Naive thymus-derived CD4-positive, alpha-beta T cell (primary cell): ENCODE results near the gene GNAL. TPM values are rescaled to one million over a fixed set of nuclear protein-coding genes. Genes with fewer than 3 reads are reported as not detected.

Source experiments
- ATAC-seq: fragments of 150-1000 bp; cut with Tn5 transposase; 2 replicates; pipeline ENCODE4 v1.10.0; 2021; ENCODE audit warnings: mild to moderate bottlenecking, moderate library complexity
- CTCF ChIA-PET: fragments of 350-600 bp; sonication (Branson Sonifier 250); formaldehyde crosslinking; loops from one replicate; lab custom pipeline; 2021; ENCODE audit warnings: antibody characterized with exemption; lab: Charles Lee
- POLR2A ChIA-PET: fragments of 350-600 bp; sonication (Branson Sonifier 250); formaldehyde crosslinking; loops from one replicate; lab custom pipeline; 2021; ENCODE audit warnings: antibody characterized with exemption, inconsistent platforms; lab: Charles Lee
- DNase-seq, 9 donors: peaks; one replicate each; pipeline versions ENCODE4 v3.0.0 to v3.0.0-alpha.2; 2020 to 2022; ENCODE audit warnings: mixed read lengths in 1 of 9
- H3K27ac ChIP-seq: one replicate; pipeline ENCODE4 v1.7.0; 2013; ENCODE audit warnings: mild to moderate bottlenecking, low read depth, low read length, moderate library complexity
- H3K27me3 ChIP-seq, 2 donors: one replicate each; pipeline ENCODE4 v1.7.0; 2013; ENCODE audit warnings: low read length in 2 of 2, mild to moderate bottlenecking in 2 of 2, moderate library complexity in 2 of 2; ENCODE audit not compliant: control insufficient read depth in 2 of 2, insufficient read depth in 2 of 2
- H3K36me3 ChIP-seq, 3 experiments: 1 replicate in 2 of 3; 2 replicates in 1 of 3; pipeline ENCODE4 v1.7.0; 2013; ENCODE audit warnings: low read length in 3 of 3, mild to moderate bottlenecking in 3 of 3, moderate library complexity in 1 of 3; ENCODE audit not compliant: insufficient read depth in 3 of 3, control insufficient read depth in 2 of 3
- H3K4me1 ChIP-seq, 2 donors: one replicate each; pipeline ENCODE4 v1.7.0; 2013; ENCODE audit warnings: low read length in 2 of 2, mild to moderate bottlenecking in 2 of 2, moderate library complexity in 1 of 2; ENCODE audit not compliant: control insufficient read depth in 2 of 2, insufficient read depth in 2 of 2
- H3K4me3 ChIP-seq: 2 replicates; pipeline ENCODE4 v1.7.0; 2013; ENCODE audit warnings: mild to moderate bottlenecking, low read length
- H3K9me3 ChIP-seq, 3 experiments: 1 replicate in 2 of 3; 2 replicates in 1 of 3; pipeline ENCODE4 v1.7.0; 2013; ENCODE audit warnings: low read length in 3 of 3; ENCODE audit not compliant: control insufficient read depth in 2 of 3
- H3K27ac Mint-ChIP-seq, 9 donors: one replicate each; pipeline ENCODE4 v1.8.0; 2020 to 2022; ENCODE audit warnings: mixed read lengths in 9 of 9, mild to moderate bottlenecking in 8 of 9, moderate library complexity in 5 of 9, inconsistent platforms in 2 of 9
- H3K27me3 Mint-ChIP-seq, 5 donors: one replicate each; pipeline ENCODE4 v1.8.0; 2021 to 2022; ENCODE audit warnings: mixed read lengths in 5 of 5, mild to moderate bottlenecking in 1 of 5
- H3K36me3 Mint-ChIP-seq, 5 donors: one replicate each; pipeline ENCODE4 v1.8.0; 2020 to 2022; ENCODE audit warnings: mixed read lengths in 5 of 5, mild to moderate bottlenecking in 3 of 5, inconsistent platforms in 1 of 5
- H3K4me1 Mint-ChIP-seq, 7 donors: one replicate each; pipeline ENCODE4 v1.8.0; 2020 to 2022; ENCODE audit warnings: mixed read lengths in 7 of 7, mild to moderate bottlenecking in 3 of 7, inconsistent platforms in 1 of 7
- H3K4me3 Mint-ChIP-seq, 10 donors: one replicate each; pipeline ENCODE4 v1.8.0; 2020 to 2022; ENCODE audit warnings: mild to moderate bottlenecking in 10 of 10, mixed read lengths in 10 of 10, moderate library complexity in 6 of 10, inconsistent platforms in 2 of 10
- H3K9me3 Mint-ChIP-seq, 11 donors: one replicate each; pipeline ENCODE4 v1.8.0; 2020 to 2022; ENCODE audit warnings: mixed read lengths in 11 of 11, mild to moderate bottlenecking in 4 of 11, inconsistent platforms in 1 of 11, moderate library complexity in 1 of 11
- intact Hi-C, 2 donors: fragments of 100-400 bp; cut with micrococcal nuclease; formaldehyde crosslinking; loops; one replicate each; pipeline ENCODE4 v1.15.1; 2023
- polyA plus RNA-seq, 2 donors: library from polyadenylated mRNA; unstranded; fragments of 300-500 nt; fragmentation: Illumina TruSeq; gene quantifications; one replicate each; pipeline ENCODE4 v1.2.3, GENCODE V29; 2021
- total RNA-seq, 6 experiments: library from RNA in 5 of 6; stranded (reverse) in 5 of 6; gene quantifications; 1 replicate in 5 of 6; 2 replicates in 1 of 6; pipeline ENCODE4 v1.2.3 and lab custom pipeline; 2021 to 2026

The GNAL gene
- total and polyA plus RNA-seq, 7 experiments from 2014 or later, result 0.09 to 1.4 (median 0.67) TPM

DNA sequence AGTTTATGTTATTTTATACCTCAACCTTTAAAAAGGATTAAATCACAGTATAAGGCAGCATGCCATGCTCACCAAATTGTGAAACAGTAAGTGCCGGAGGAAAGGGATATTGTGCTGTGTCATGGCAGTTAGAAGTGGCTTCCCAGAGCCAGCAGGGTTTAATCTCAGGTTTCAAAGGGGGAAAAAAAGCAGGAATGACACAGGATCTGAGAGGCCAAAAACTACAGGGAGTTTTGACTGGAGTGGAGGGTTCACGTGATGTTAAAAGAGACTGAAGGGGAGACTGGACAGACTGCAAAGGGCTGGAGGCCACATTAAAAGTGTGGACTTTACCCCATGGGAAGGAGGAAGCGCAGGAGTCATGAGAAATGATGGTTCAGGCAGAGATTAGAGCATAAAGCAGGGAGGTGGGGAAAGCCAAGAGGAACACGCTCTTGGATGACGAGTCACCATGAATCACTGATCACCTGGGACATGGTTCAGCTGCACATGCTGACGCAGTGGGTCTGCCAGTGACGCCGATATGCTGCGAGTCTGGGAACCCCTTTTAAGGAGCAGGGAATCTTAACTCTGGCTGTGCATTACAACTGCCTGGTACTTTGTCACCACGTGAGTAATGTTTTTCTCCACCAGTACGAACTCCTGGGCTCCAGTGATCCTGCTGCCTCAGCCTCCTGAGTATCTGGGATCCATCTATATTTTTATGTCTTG is 168.3 kb downstream of the GNAL start:
- Histone ChIP-seq H3K27me3 (no peaks in the 10 kb centered on the region), H3K4me3 (no peak overlapping the region), H3K4me1 (peaks cover 12 to 15% of the 10 kb centered on the region in 2 donors), H3K27ac (no peak overlapping the region), H3K9me3 (no peaks in the 10 kb centered on the region), H3K36me3 (no peaks in the 10 kb centered on the region)
- Mint-ChIP-seq H3K36me3 (peaks cover 0 to 8% (median 0%) of the 10 kb centered on the region in 5 donors), H3K27ac (peak overlapping the region in 5 of 9 donors; percentile 32 to 70 (median 45)), H3K4me1 (peaks cover 14 to 59% (median 41%) of the 10 kb centered on the region in 7 donors), H3K9me3 (no peaks in the 10 kb centered on the region), H3K27me3 (peaks cover 0 to 2% (median 0%) of the 10 kb centered on the region in 5 donors), H3K4me3 (no peak overlapping the region)
- POLR2A ChIA-PET, result no interaction called here
- intact Hi-C loops, result no loop called here
- CTCF ChIA-PET, result no interaction called here
- ATAC-seq, result peak; percentile 68
- DNase-seq, result no peak

DNA sequence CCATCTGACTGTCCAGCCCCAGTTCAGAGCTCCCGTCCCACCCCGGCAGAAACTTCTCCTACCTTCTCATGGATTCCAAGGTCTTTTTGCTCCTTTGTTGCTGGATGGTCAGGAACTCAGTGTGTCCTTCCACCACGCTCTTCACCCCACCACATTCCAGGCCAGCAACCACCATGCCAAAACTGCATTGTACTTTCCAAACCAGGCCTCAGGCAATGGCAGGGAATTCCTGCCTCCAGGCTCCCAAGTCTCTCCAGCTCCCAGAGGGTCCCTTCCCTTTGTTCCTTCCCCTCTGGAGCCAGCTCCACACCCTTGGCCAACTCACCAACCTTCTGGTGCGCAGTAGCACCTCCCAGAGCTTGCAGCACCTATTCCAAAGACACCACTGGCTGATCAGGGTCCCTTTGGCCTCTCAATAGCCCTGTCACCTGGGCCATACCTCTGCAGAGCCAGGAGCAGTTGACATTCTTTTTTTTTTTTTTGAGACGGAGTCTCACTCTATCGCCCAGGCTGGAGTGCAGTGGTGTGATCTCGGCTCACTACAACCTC is 170.3 kb downstream of the GNAL start:
- Histone ChIP-seq H3K27me3 (no peaks in the 10 kb centered on the region), H3K36me3 (no peaks in the 10 kb centered on the region), H3K4me1 (no peaks in the 10 kb centered on the region), H3K9me3 (no peaks in the 10 kb centered on the region), H3K27ac (no peak overlapping the region), H3K4me3 (no peak overlapping the region)
- Mint-ChIP-seq H3K36me3 (peaks cover 0 to 8% (median 0%) of the 10 kb centered on the region in 5 donors), H3K9me3 (no peaks in the 10 kb centered on the region), H3K27me3 (peaks cover 0 to 2% (median 0%) of the 10 kb centered on the region in 5 donors), H3K27ac (peak overlapping the region in 3 of 9 donors; percentile 34 to 69 (median 58)), H3K4me3 (no peak overlapping the region), H3K4me1 (peaks cover 5 to 39% (median 23%) of the 10 kb centered on the region in 7 donors)
- DNase-seq, result no peak
- intact Hi-C loops, result no loop called here
- ATAC-seq, result no peak
- POLR2A ChIA-PET, result no interaction called here
- CTCF ChIA-PET, result no interaction called here

DNA sequence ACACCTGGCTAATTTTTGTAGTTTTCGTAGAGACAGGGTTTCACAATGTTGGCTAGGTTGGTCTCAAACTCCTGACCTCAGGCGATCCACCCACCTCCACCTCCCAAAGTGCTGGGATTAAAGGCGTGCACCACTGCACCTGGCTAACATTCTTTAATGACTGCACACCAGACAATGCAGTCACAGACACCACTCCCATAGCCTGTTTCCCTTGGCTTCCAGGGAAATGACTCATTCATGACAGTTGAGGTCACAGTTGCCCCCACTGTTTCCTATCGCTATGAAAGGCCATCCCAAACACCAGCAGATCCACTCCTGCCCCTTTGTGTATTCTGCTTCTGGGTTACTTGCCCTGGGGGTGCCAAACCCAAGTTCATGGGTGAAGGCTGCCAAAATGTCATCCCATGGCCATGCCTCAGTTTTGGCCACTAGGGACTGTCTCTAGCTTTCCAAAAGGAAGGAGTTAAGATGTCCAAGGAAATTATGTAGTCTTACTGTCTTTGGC is 170.9 kb downstream of the GNAL start:
- Histone ChIP-seq H3K4me3 (no peak overlapping the region), H3K4me1 (no peaks in the 10 kb centered on the region), H3K27ac (no peak overlapping the region), H3K27me3 (no peaks in the 10 kb centered on the region), H3K9me3 (no peaks in the 10 kb centered on the region), H3K36me3 (no peaks in the 10 kb centered on the region)
- no peak for ATAC-seq
- POLR2A ChIA-PET, result no interaction called here
- CTCF ChIA-PET, result no interaction called here
- peaks cover 0 to 5% (median 0%) of the 10 kb centered on the region in 5 donors for H3K27me3 Mint-ChIP-seq
- H3K9me3 Mint-ChIP-seq, result no peaks in the 10 kb centered on the region
- H3K36me3 Mint-ChIP-seq, result peaks cover 0 to 5% (median 0%) of the 10 kb centered on the region in 5 donors
- no peak overlapping the region for H3K4me3 Mint-ChIP-seq
- H3K27ac Mint-ChIP-seq, result no peak overlapping the region
- intact Hi-C loops, result no loop called here
- DNase-seq, result no peak
- peaks cover 5 to 34% (median 22%) of the 10 kb centered on the region in 7 donors for H3K4me1 Mint-ChIP-seq

DNA sequence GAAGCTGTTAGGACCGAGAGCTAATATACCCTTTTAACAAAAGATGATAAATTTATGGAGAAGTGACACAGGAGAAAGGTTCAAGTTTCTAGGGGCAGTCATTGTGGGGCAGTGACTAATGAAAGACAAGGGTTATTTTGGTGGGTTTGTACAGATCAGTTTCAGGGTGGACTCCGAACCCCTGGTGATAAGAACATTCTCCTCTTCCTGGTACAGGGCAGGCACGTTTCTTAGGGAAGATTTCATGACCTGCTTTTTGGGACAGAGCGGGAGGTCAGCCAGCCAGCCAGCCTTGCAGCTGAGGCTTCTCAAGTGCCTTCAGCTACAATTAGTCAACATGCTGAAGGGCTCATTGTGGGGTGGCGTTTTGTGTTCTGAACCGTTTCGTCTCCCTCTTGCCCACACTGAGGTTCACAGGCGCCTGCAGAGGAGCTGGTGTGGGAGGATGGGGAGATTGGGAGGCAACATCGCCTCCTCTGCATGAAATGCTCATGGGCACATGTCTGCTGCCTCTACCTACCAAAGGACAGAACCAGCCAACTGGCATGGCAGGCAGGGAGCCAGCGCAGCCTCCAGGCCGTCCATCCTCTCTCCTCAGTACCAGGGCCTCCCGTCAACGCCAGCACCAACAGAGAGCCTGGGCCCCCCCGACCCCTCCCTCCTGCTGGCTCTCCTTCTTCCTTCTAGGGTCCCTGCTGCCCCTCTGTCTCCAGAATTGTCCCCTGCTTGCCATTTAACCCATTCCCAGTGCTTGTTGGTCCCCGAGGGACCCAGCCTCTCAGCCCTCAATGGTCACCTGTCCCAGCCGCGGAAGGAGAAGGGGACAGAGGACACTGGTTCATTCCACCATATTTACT is 171.8 kb downstream of the GNAL start:
- no peak overlapping the region for H3K4me3 ChIP-seq
- ChIA-PET CTCF (no interaction called here), POLR2A (no interaction called here)
- H3K27ac ChIP-seq, result no peak overlapping the region
- no peak for DNase-seq
- H3K36me3 ChIP-seq, result no peaks in the 10 kb centered on the region
- no peak for ATAC-seq
- Mint-ChIP-seq H3K27me3 (peaks cover 0 to 7% (median 0%) of the 10 kb centered on the region in 5 donors), H3K9me3 (no peaks in the 10 kb centered on the region), H3K27ac (peak overlapping the region in 1 of 9 donors; percentile 43), H3K36me3 (no peaks in the 10 kb centered on the region), H3K4me3 (no peak overlapping the region), H3K4me1 (peaks cover 5 to 28% (median 17%) of the 10 kb centered on the region in 7 donors)
- no peaks in the 10 kb centered on the region for H3K27me3 ChIP-seq
- no peaks in the 10 kb centered on the region for H3K4me1 ChIP-seq
- H3K9me3 ChIP-seq, result no peaks in the 10 kb centered on the region
- intact Hi-C loops, result no loop called here

DNA sequence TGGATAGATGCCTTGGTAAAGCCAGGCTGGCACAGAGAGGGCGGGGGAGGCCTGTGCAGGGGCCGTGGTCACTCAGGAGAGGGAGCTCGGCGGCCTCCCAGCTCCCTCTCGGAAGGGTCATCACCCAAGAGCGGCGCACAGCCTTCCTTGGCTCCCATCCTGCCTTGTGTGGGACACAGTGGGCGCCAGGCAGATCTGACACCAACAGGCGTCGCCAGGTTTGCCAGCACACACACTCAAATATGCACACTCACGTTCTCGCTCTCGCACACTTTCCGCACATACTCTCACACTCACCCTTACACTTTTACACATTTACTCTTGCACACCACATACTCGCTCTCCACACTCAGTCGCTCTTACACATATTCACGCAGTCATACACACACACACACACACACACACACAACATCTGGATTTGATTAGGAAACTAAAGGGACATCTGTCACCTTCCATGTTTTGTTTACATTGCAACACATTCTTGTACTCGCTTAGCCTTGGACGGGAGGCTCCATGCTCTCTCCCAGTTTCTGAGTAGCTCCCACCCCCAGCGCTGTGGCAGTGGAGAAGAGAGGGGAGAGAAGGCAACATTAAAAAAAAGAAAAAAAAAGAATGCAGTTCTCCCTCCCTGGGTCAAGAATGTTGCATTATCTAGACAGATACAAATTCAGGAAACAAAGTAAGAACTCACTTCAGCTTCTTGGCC is 172.7 kb downstream of the GNAL start:
- H3K27ac ChIP-seq, result no peak overlapping the region
- H3K36me3 ChIP-seq, result no peaks in the 10 kb centered on the region
- H3K4me1 ChIP-seq, result no peaks in the 10 kb centered on the region
- ChIA-PET POLR2A (no interaction called here), CTCF (no interaction called here)
- Mint-ChIP-seq H3K27ac (peak overlapping the region in 1 of 9 donors; percentile 47), H3K9me3 (no peaks in the 10 kb centered on the region), H3K4me3 (no peak overlapping the region), H3K36me3 (no peaks in the 10 kb centered on the region), H3K4me1 (peaks cover 5 to 23% (median 17%) of the 10 kb centered on the region in 7 donors), H3K27me3 (peaks cover 0 to 9% (median 0%) of the 10 kb centered on the region in 5 donors)
- H3K4me3 ChIP-seq, result no peak overlapping the region
- intact Hi-C loops, result no loop called here
- no peaks in the 10 kb centered on the region for H3K9me3 ChIP-seq
- no peaks in the 10 kb centered on the region for H3K27me3 ChIP-seq
- no peak for DNase-seq
- no peak for ATAC-seq

DNA sequence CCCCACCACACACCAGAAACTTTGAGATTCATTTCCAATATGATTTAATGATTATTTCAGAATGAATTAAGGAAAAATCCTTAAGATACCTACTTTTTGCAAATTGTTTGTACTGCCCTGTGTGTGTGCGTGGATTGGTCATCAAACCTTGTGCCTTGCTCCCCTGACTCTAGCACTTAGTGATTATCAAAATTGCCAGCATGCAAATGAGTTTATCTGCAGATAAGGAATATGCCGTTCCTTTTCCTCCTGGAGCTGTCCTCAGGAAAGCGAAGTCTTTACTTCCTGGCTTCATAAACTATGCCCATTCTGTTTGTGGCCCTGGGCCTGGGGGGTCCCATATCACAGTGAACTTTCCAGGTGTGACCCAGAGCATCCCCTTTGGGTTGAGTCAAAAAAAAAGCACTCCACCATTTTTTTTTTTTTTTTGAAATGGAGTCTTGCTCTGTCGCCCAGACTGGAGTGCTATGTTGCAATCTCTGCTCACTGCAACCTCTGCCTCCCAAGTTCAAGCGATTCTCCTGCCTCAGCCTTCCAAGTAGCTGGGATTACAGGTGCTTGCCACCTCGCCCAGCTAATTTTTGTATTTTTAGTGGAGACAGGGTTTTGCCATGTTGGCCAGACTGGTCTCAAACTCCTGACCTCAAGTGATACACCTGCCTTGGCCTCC is 173.5 kb downstream of the GNAL start:
- Histone ChIP-seq H3K4me1 (no peaks in the 10 kb centered on the region), H3K27ac (no peak overlapping the region), H3K36me3 (no peaks in the 10 kb centered on the region), H3K4me3 (no peak overlapping the region), H3K9me3 (no peaks in the 10 kb centered on the region), H3K27me3 (no peaks in the 10 kb centered on the region)
- no peaks in the 10 kb centered on the region for H3K9me3 Mint-ChIP-seq
- ATAC-seq (no peak), DNase-seq (no peak)
- no peak overlapping the region for H3K27ac Mint-ChIP-seq
- ChIA-PET POLR2A (no interaction called here), CTCF (no interaction called here)
- H3K27me3 Mint-ChIP-seq, result peaks cover 0 to 12% (median 0%) of the 10 kb centered on the region in 5 donors
- no peaks in the 10 kb centered on the region for H3K36me3 Mint-ChIP-seq
- intact Hi-C loops, result no loop called here
- peaks cover 5 to 16% (median 11%) of the 10 kb centered on the region in 7 donors for H3K4me1 Mint-ChIP-seq
- H3K4me3 Mint-ChIP-seq, result no peak overlapping the region
